Naive thymus-derived CD8-positive, alpha-beta T cell (primary cell): ENCODE measurements around the gene TTC9B. TPM values are rescaled to one million over a fixed set of nuclear protein-coding genes. Genes with fewer than 3 reads are reported as not detected.
"Not testable (repeated sequence)": the region's sequence is repeated elsewhere in the genome, so short reads cannot be mapped to it uniquely, and the experiment has no call there.

ENCODE experiments used
- ATAC-seq, 2 donors: fragments of 150-1000 bp; cut with Tn5 transposase in 1 of 2; sonication (Bioruptor Pico), chemical (Tn5 transposase) in 1 of 2; 1 replicate in 1 of 2; 2 replicates in 1 of 2; pipeline ENCODE4 v1.10.0; 2021; ENCODE audit warnings: mild to moderate bottlenecking in 2 of 2, moderate library complexity in 2 of 2
- POLR2A ChIA-PET: fragments of 350-600 bp; sonication (Branson Sonifier 250); formaldehyde crosslinking; loops from one replicate; lab custom pipeline; 2021; ENCODE audit warnings: antibody characterized with exemption; lab: Charles Lee
- DNase-seq, 10 donors: peaks; one replicate each; pipeline versions ENCODE4 v3.0.0 to v3.0.0-alpha.2; 2020 to 2022
- H3K27ac Mint-ChIP-seq, 10 donors: one replicate each; pipeline ENCODE4 v1.8.0; 2020 to 2022; ENCODE audit warnings: mild to moderate bottlenecking in 10 of 10, mixed read lengths in 10 of 10, moderate library complexity in 4 of 10, inconsistent platforms in 1 of 10
- H3K27me3 Mint-ChIP-seq, 5 donors: one replicate each; pipeline ENCODE4 v1.8.0; 2021 to 2022; ENCODE audit warnings: mixed read lengths in 5 of 5
- H3K36me3 Mint-ChIP-seq, 3 donors: one replicate each; pipeline ENCODE4 v1.8.0; 2020 to 2022; ENCODE audit warnings: mixed read lengths in 3 of 3, mild to moderate bottlenecking in 2 of 3, inconsistent platforms in 1 of 3
- H3K4me1 Mint-ChIP-seq, 4 donors: one replicate each; pipeline ENCODE4 v1.8.0; 2021 to 2022; ENCODE audit warnings: mixed read lengths in 4 of 4
- H3K4me3 Mint-ChIP-seq, 10 donors: one replicate each; pipeline ENCODE4 v1.8.0; 2020 to 2022; ENCODE audit warnings: mild to moderate bottlenecking in 10 of 10, mixed read lengths in 10 of 10, moderate library complexity in 6 of 10, inconsistent platforms in 1 of 10
- H3K9me3 Mint-ChIP-seq, 9 donors: one replicate each; pipeline ENCODE4 v1.8.0; 2020 to 2022; ENCODE audit warnings: mixed read lengths in 9 of 9, mild to moderate bottlenecking in 3 of 9, inconsistent platforms in 1 of 9, moderate library complexity in 1 of 9
- polyA plus RNA-seq, 3 donors: library from polyadenylated mRNA; unstranded; fragments of 300-500 nt; fragmentation: Illumina TruSeq; gene quantifications; one replicate each; pipeline ENCODE4 v1.2.3, GENCODE V29; 2021
- total RNA-seq, 8 experiments: library from RNA in 2 of 8; stranded (reverse) in 2 of 8; gene quantifications; one replicate each; pipeline ENCODE4 v1.2.3 and lab custom pipeline; 2021 to 2026

TTC9B gene
- total and polyA plus RNA-seq, 5 experiments from 2014 or later = not detected

- POLR2A ChIA-PET, ATAC-seq, H3K27me3 Mint-ChIP-seq, H3K9me3 Mint-ChIP-seq, H3K36me3 Mint-ChIP-seq, H3K4me1 Mint-ChIP-seq, DNase-seq, H3K4me3 Mint-ChIP-seq: not testable (repeated sequence)
- peak overlapping the region in 1 of 10 donors; percentile 78 for H3K27ac Mint-ChIP-seq
Measured at GRCh38 chr19:40170303-40170989, 47.7 kb downstream of the TTC9B start.

- H3K27ac Mint-ChIP-seq, H3K4me3 Mint-ChIP-seq, DNase-seq, ATAC-seq, H3K27me3 Mint-ChIP-seq, POLR2A ChIA-PET, H3K9me3 Mint-ChIP-seq, H3K36me3 Mint-ChIP-seq: not testable (repeated sequence)
- peaks cover 6 to 10% (median 7%) of the 10 kb centered on the region in 4 donors for H3K4me1 Mint-ChIP-seq
Measured at GRCh38 chr19:40169482-40170302, 48.5 kb downstream of the TTC9B start.

Other genes with a start within 250 kb of the TTC9B start
- 10 to 100 TPM; 38.7 to 44.3 TPM for gene PSMC4, start 247.2 kb downstream of the TTC9B start, total RNA-seq
- 10 to 100 TPM; 71.3 to 80.4 (median 72.8) TPM for gene PSMC4, start 247.2 kb downstream of the TTC9B start, polyA plus RNA-seq
- gene ZNF546, start 221.3 kb downstream of the TTC9B start, total RNA-seq = 10 to 100 TPM; 17.6 to 22.0 TPM
- gene ZNF546, start 221.3 kb downstream of the TTC9B start, polyA plus RNA-seq = 1 to 10 TPM; 4.0 to 6.4 (median 6.2) TPM
- gene ZNF780B, start 162.2 kb downstream of the TTC9B start, total RNA-seq = 10 to 100 TPM; 61.5 to 70.8 TPM
- gene ZNF780B, start 162.2 kb downstream of the TTC9B start, polyA plus RNA-seq = 10 to 100 TPM; 13.3 to 18.4 (median 15.4) TPM
- 10 to 100 TPM; 33.7 to 35.1 TPM for gene ZNF780A, start 127.4 kb downstream of the TTC9B start, total RNA-seq
- gene ZNF780A, start 127.4 kb downstream of the TTC9B start, polyA plus RNA-seq = 10 to 100 TPM; 22.8 to 28.3 (median 26.9) TPM
- 10 to 100 TPM; 35.4 to 35.6 TPM for gene MAP3K10, start 27.0 kb downstream of the TTC9B start, total RNA-seq
- under 1 TPM; 0.15 to 0.58 (median 0.35) TPM for gene MAP3K10, start 27.0 kb downstream of the TTC9B start, polyA plus RNA-seq
- 1 to 10 TPM; 2.3 to 2.6 TPM for gene CCNP, start 8.3 kb upstream of the TTC9B start, total RNA-seq
- gene CCNP, start 8.3 kb upstream of the TTC9B start, polyA plus RNA-seq = under 1 TPM in 1 of 3 donors, not detected in 2; 0.14 TPM
- gene AKT2, start 67.0 kb upstream of the TTC9B start, total RNA-seq = 100 to 1,000 TPM; 202 to 210 TPM
- gene AKT2, start 67.0 kb upstream of the TTC9B start, polyA plus RNA-seq = 10 to 100 TPM; 21.5 to 26.9 (median 22.9) TPM
- gene C19orf47, start 130.0 kb upstream of the TTC9B start, total RNA-seq = 10 to 100 TPM; 12.6 to 16.9 TPM
- gene C19orf47, start 130.0 kb upstream of the TTC9B start, polyA plus RNA-seq = 10 to 100 TPM in 1 of 3 donors, 1 to 10 TPM in 2; 6.8 to 10.0 (median 9.8) TPM
- gene PLD3, start 130.3 kb upstream of the TTC9B start, total RNA-seq = 10 to 100 TPM; 92.5 to 98.6 TPM
- gene PLD3, start 130.3 kb upstream of the TTC9B start, polyA plus RNA-seq = 10 to 100 TPM; 46.5 to 87.5 (median 67.5) TPM
- gene HIPK4, start 171.8 kb upstream of the TTC9B start, total RNA-seq = under 1 TPM; 0.18 to 0.19 TPM
- gene HIPK4, start 171.8 kb upstream of the TTC9B start, polyA plus RNA-seq = not detected
- gene PRX, start 195.0 kb upstream of the TTC9B start, total RNA-seq = 1 to 10 TPM; 3.8 to 4.0 TPM
- gene PRX, start 195.0 kb upstream of the TTC9B start, polyA plus RNA-seq = under 1 TPM; 0.39 to 0.49 (median 0.44) TPM
- 1 to 10 TPM; 6.2 to 8.1 TPM for gene SERTAD1, start 207.6 kb upstream of the TTC9B start, total RNA-seq
- 10 to 100 TPM in 1 of 3 donors, 1 to 10 TPM in 2; 2.6 to 10.4 (median 3.5) TPM for gene SERTAD1, start 207.6 kb upstream of the TTC9B start, polyA plus RNA-seq
- gene SERTAD3, start 226.0 kb upstream of the TTC9B start, total RNA-seq = 10 to 100 TPM in 1 of 2 experiments, 1 to 10 TPM in 1; 9.5 to 10.6 TPM
- gene SERTAD3, start 226.0 kb upstream of the TTC9B start, polyA plus RNA-seq = 1 to 10 TPM; 2.3 to 9.2 (median 2.9) TPM
- 10 to 100 TPM; 11.8 to 12.8 TPM for gene BLVRB, start 247.4 kb upstream of the TTC9B start, total RNA-seq
- gene BLVRB, start 247.4 kb upstream of the TTC9B start, polyA plus RNA-seq = 10 to 100 TPM; 17.3 to 27.8 (median 22.6) TPM
- under 1 TPM; 0.47 to 0.62 TPM for gene SPTBN4, start 248.6 kb upstream of the TTC9B start, total RNA-seq
- under 1 TPM in 1 of 3 donors, not detected in 2; 0.13 TPM for gene SPTBN4, start 248.6 kb upstream of the TTC9B start, polyA plus RNA-seq